GM23338 (cell line): ENCODE measurements around the gene TAF15. TPM values are rescaled to one million over a fixed set of nuclear protein-coding genes. Genes with fewer than 3 reads are reported as not detected.

ENCODE experiments used
- ATAC-seq: fragments of 200-7000 bp; cut with Tn5 transposase; 3 replicates; pipeline ENCODE4 v1.9.1; 2020
- DNase-seq: peaks from one replicate; pipeline ENCODE4 v3.0.0-alpha.2; 2015; ENCODE audit warnings: low spot score
- H2AFZ ChIP-seq: fragments of 200-600 bp; sonication (generic); 2 replicates; pipeline ENCODE4 v1.8.0; 2016; ENCODE audit warnings: antibody characterized with exemption, mild to moderate bottlenecking, moderate library complexity
- H3F3A ChIP-seq: fragments of 200-600 bp; sonication (generic); replicated peaks from 2 replicates; pipeline ENCODE4 v1.8.0; 2017; ENCODE audit warnings: antibody characterized with exemption, mixed run types, low read depth
- H3K27ac ChIP-seq: fragments of 200-600 bp; sonication (generic); 2 replicates; pipeline ENCODE4 v1.6.1; 2016; ENCODE audit warnings: low read depth
- H3K27me3 ChIP-seq: fragments of 200-600 bp; sonication (generic); 2 replicates; pipeline ENCODE4 v1.8.0; 2016; ENCODE audit warnings: mild to moderate bottlenecking, mixed run types, moderate library complexity; ENCODE audit not compliant: insufficient read depth
- H3K36me3 ChIP-seq: fragments of 200-600 bp; sonication (generic); 2 replicates; pipeline ENCODE4 v1.8.0; 2016; ENCODE audit warnings: mild to moderate bottlenecking; ENCODE audit not compliant: insufficient read depth
- H3K4me1 ChIP-seq: fragments of 200-600 bp; sonication (generic); 2 replicates; pipeline ENCODE4 v1.8.0; 2016; ENCODE audit warnings: mild to moderate bottlenecking, moderate library complexity; ENCODE audit not compliant: insufficient read depth
- H3K4me2 ChIP-seq: fragments of 200-600 bp; sonication (generic); 2 replicates; pipeline ENCODE4 v1.7.1; 2017; ENCODE audit warnings: mixed run types
- H3K4me3 ChIP-seq: fragments of 200-600 bp; sonication (generic); 2 replicates; pipeline ENCODE4 v1.6.1; 2016; ENCODE audit warnings: mixed run types
- H3K79me2 ChIP-seq: fragments of 200-600 bp; sonication (generic); replicated peaks from 2 replicates; pipeline ENCODE4 v1.8.0; 2017; ENCODE audit warnings: mild to moderate bottlenecking; ENCODE audit not compliant: insufficient read depth
- H3K9me2 ChIP-seq: fragments of 200-600 bp; sonication (generic); 2 replicates; pipeline ENCODE4 v1.8.0; 2017; ENCODE audit not compliant: insufficient read depth
- H4K20me1 ChIP-seq: fragments of 200-600 bp; sonication (generic); replicated peaks from 2 replicates; pipeline ENCODE4 v1.8.0; 2017; ENCODE audit warnings: mild to moderate bottlenecking; ENCODE audit not compliant: insufficient read depth
- H3K27ac Mint-ChIP-seq: 2 replicates; pipeline ENCODE4 v1.8.0; 2020; ENCODE audit warnings: inconsistent platforms, mild to moderate bottlenecking, moderate library complexity, mixed read lengths
- H3K27me3 Mint-ChIP-seq: 3 replicates; pipeline ENCODE4 v1.8.0; 2022; ENCODE audit warnings: low read depth, mild to moderate bottlenecking, moderate library complexity, mixed read lengths, inconsistent platforms; ENCODE audit not compliant: insufficient read depth, poor library complexity
- H3K36me3 Mint-ChIP-seq: 3 replicates; pipeline ENCODE4 v1.8.0; 2021; ENCODE audit warnings: low read depth, mild to moderate bottlenecking, inconsistent platforms, moderate library complexity, mixed read lengths
- H3K4me1 Mint-ChIP-seq: 3 replicates; pipeline ENCODE4 v1.8.0; 2020; ENCODE audit warnings: mild to moderate bottlenecking, inconsistent platforms, mixed read lengths
- H3K4me3 Mint-ChIP-seq: 3 replicates; pipeline ENCODE4 v1.8.0; 2021; ENCODE audit warnings: moderate library complexity, mild to moderate bottlenecking, inconsistent platforms, mixed read lengths
- H3K9me3 Mint-ChIP-seq: 3 replicates; pipeline ENCODE4 v1.8.0; 2020; ENCODE audit warnings: moderate library complexity, mild to moderate bottlenecking, inconsistent platforms, mixed read lengths
- CREB1 ChIP-seq: fragments of 250-450 bp; sonication (Bioruptor Pico); IDR thresholded peaks from 2 replicates; pipeline ENCODE4 v1.5.0; 2020; ENCODE audit warnings: low read depth, mild to moderate bottlenecking, moderate library complexity
- EZH2 ChIP-seq: fragments of 200-600 bp; sonication (generic); IDR thresholded peaks from one replicate; pipeline ENCODE4 v1.8.0; 2017; ENCODE audit warnings: antibody characterized with exemption, mild to moderate bottlenecking, low read depth; ENCODE audit not compliant: unreplicated experiment
- EZH2phosphoT487 ChIP-seq: fragments of 200-600 bp; sonication (generic); IDR thresholded peaks from one replicate; pipeline ENCODE4 v1.8.1; 2018; ENCODE audit warnings: antibody characterized with exemption; ENCODE audit not compliant: unreplicated experiment
- POLR2AphosphoS5 ChIP-seq: IDR thresholded peaks from 2 replicates; pipeline ENCODE4 v1.6.1; 2016; ENCODE audit warnings: antibody characterized with exemption, low read depth
- ZNF114 ChIP-seq: fragments of 250-450 bp; sonication (Bioruptor Pico); IDR thresholded peaks from 2 replicates; pipeline ENCODE4 v1.5.0; 2020; ENCODE audit warnings: mild to moderate bottlenecking, moderate library complexity
- ZNF331 ChIP-seq: fragments of 250-450 bp; sonication (Bioruptor Pico); IDR thresholded peaks from 2 replicates; pipeline ENCODE4 v1.5.0; 2020; ENCODE audit warnings: low read depth, mild to moderate bottlenecking, moderate library complexity
- ZNF462 ChIP-seq: fragments of 250-450 bp; sonication (Bioruptor Pico); IDR thresholded peaks from 2 replicates; pipeline ENCODE4 v1.5.0; 2020; ENCODE audit warnings: mild to moderate bottlenecking, moderate library complexity
- polyA plus RNA-seq: library from polyadenylated mRNA; unstranded; fragments of >200 nt; fragmentation: Nextera tagmentation; extraction: Ambion mirVana; gene quantifications from 2 replicates; pipeline ENCODE4 v1.2.1, GENCODE V29; 2016
- total RNA-seq: library from RNA; depleted of rRNA; stranded (reverse); fragments of >200 nt; shearing (Covaris generic); gene quantifications from 2 replicates; pipeline ENCODE4 v1.2.3, GENCODE V29; 2014
- TF ChIP-seq, protein P1 (sequence below), 2 experiments: fragments of 200-600 bp in 1 of 2; sonication (generic) in 1 of 2; conservative IDR thresholded peaks; 2 replicates each; pipeline versions ENCODE4 v1.5.1 to v1.6.1; 2016 to 2017; ENCODE audit warnings: antibody characterized with exemption in 2 of 2, low read depth in 2 of 2, mild to moderate bottlenecking in 2 of 2, moderate library complexity in 1 of 2

Gene TAF15
- total and polyA plus RNA-seq, 2 experiments from 2014 or later, result 33.8 to 109 TPM

DNA sequence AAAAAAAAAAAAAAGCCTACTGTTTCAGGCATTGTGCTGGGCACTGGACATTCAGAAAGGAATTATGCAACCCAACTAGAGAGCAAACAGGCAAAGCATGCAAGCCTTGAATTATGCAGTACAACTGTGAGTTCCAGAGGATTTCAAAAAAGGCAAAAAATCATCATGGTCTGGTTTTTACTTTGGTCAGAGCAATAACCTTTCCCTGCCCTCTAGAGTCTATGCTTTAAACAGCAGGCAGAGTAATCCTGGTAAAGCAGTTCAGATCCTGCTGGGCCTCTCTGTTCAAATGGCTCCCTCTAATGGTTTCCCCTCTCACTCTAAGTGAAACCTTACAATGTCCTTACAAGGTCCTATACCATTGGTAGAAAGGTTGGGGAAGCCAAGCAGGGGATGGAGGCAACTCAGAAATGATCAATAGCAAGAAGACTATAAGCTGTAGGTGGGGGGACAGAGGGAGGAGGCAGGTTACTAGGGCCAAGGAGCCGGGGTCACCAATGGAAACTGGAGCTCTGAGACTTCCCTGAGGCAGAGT, 4.6 kb upstream of the TAF15 start:
- Histone ChIP-seq H2AFZ (no peak overlapping the region), H3K27ac (no peak overlapping the region), H3K9me2 (no peaks in the 10 kb centered on the region), H3K27me3 (no peaks in the 10 kb centered on the region), H3K36me3 (no peaks in the 10 kb centered on the region), H3K4me3 (no peak overlapping the region), H4K20me1 (no peaks in the 10 kb centered on the region), H3K4me1 (peaks cover 13% of the 10 kb centered on the region), H3F3A (no peaks in the 10 kb centered on the region), H3K79me2 (peaks cover 4% of the 10 kb centered on the region), H3K4me2 (no peak overlapping the region)
- Mint-ChIP-seq H3K27ac (no peak overlapping the region), H3K4me1 (peaks cover 18% of the 10 kb centered on the region), H3K9me3 (no peaks in the 10 kb centered on the region; the same call in 2 of the 3 replicates), H3K4me3 (no peak overlapping the region), H3K36me3 (peaks cover 2% of the 10 kb centered on the region; the same call in 1 of the 3 replicates), H3K27me3 (peaks cover 15% of the 10 kb centered on the region)
- peak; percentile 95 for DNase-seq
- ATAC-seq, result peak; percentile 64
- TF ChIP-seq ZNF331 (CRISPR knock-in tag) (no peak), ZNF114 (CRISPR knock-in tag) (no peak), POLR2AphosphoS5 (no peak), EZH2phosphoT487 (no peak), EZH2 (no peak), ZNF462 (no peak), CREB1 (CRISPR knock-in tag) (no peak)
- TF ChIP-seq, protein P1, sequence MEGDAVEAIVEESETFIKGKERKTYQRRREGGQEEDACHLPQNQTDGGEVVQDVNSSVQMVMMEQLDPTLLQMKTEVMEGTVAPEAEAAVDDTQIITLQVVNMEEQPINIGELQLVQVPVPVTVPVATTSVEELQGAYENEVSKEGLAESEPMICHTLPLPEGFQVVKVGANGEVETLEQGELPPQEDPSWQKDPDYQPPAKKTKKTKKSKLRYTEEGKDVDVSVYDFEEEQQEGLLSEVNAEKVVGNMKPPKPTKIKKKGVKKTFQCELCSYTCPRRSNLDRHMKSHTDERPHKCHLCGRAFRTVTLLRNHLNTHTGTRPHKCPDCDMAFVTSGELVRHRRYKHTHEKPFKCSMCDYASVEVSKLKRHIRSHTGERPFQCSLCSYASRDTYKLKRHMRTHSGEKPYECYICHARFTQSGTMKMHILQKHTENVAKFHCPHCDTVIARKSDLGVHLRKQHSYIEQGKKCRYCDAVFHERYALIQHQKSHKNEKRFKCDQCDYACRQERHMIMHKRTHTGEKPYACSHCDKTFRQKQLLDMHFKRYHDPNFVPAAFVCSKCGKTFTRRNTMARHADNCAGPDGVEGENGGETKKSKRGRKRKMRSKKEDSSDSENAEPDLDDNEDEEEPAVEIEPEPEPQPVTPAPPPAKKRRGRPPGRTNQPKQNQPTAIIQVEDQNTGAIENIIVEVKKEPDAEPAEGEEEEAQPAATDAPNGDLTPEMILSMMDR (conservative IDR thresholded peaks at IDR 0.05; ENCODE audit: low read depth in 2 of 2), result peak; percentile 90 to 94
